NT2/D1 (cell line): ENCODE measurements around the gene ASPSCR1.

Source experiments
- DNase-seq: peaks from one replicate; pipeline ENCODE4 v3.0.0-alpha.2; 2011; ENCODE audit warnings: low read depth, low spot score
- H3K27me3 ChIP-seq: 2 replicates; pipeline ENCODE4 v1.6.0; 2011; ENCODE audit warnings: mild to moderate bottlenecking; ENCODE audit not compliant: insufficient read length, insufficient read depth
- H3K36me3 ChIP-seq: 2 replicates; pipeline ENCODE4 v1.6.1; 2011; ENCODE audit warnings: mild to moderate bottlenecking, low read length, mixed read lengths; ENCODE audit not compliant: insufficient read depth, insufficient read length
- H3K4me1 ChIP-seq: 2 replicates; pipeline ENCODE4 v1.5.1; 2011; ENCODE audit not compliant: insufficient read depth, insufficient read length
- H3K4me3 ChIP-seq: 2 replicates; pipeline ENCODE4 v1.5.1; 2011; ENCODE audit warnings: low read depth; ENCODE audit not compliant: insufficient read length
- H3K9ac ChIP-seq: 2 replicates; pipeline ENCODE4 v1.6.0; 2011; ENCODE audit warnings: low read depth; ENCODE audit not compliant: insufficient read length
- H3K9me3 ChIP-seq: 2 replicates; pipeline ENCODE4 v1.5.1; 2011; ENCODE audit warnings: mild to moderate bottlenecking, low read length; ENCODE audit not compliant: insufficient read depth
- SUZ12 ChIP-seq: IDR thresholded peaks from 2 replicates; pipeline ENCODE4 v1.6.1; 2011; ENCODE audit not compliant: insufficient read length, insufficient read depth; ENCODE audit errors: extremely low read depth
- YY1 ChIP-seq: IDR thresholded peaks from 2 replicates; pipeline ENCODE4 v1.6.1; 2011; ENCODE audit not compliant: insufficient read length, insufficient read depth
- ZNF274 ChIP-seq: IDR thresholded peaks from 2 replicates; pipeline ENCODE4 v1.6.1; 2011; ENCODE audit warnings: mild to moderate bottlenecking, low read depth, low read length

Gene ASPSCR1

GRCh38 chr17:82042649-82043048 is 65.2 kb downstream of the ASPSCR1 start:
- no peak for DNase-seq
- Histone ChIP-seq H3K4me3 (no peak overlapping the region), H3K9ac (no peak overlapping the region), H3K36me3 (peaks cover 13% of the 10 kb centered on the region), H3K27me3 (peaks cover 14% of the 10 kb centered on the region), H3K9me3 (no peaks in the 10 kb centered on the region), H3K4me1 (peaks cover 24% of the 10 kb centered on the region)
- no peak for TF ChIP-seq SUZ12
- TF ChIP-seq YY1 = no peak
- TF ChIP-seq ZNF274 = no peak

- peaks cover 14% of the 10 kb centered on the region for H3K27me3 ChIP-seq
- H3K36me3 ChIP-seq = peaks cover 22% of the 10 kb centered on the region
- TF ChIP-seq SUZ12 = no peak
- TF ChIP-seq ZNF274 = no peak
- TF ChIP-seq YY1 = no peak
- no peak overlapping the region for H3K9ac ChIP-seq
- no peaks in the 10 kb centered on the region for H3K9me3 ChIP-seq
- no peak overlapping the region for H3K4me3 ChIP-seq
- peaks cover 24% of the 10 kb centered on the region for H3K4me1 ChIP-seq
- no peak for DNase-seq
Measured at GRCh38 chr17:82043507-82043906, 66.1 kb downstream of the ASPSCR1 start.

GRCh38 chr17:82045936-82046484 is 68.6 kb downstream of the ASPSCR1 start:
- Histone ChIP-seq H3K36me3 (peaks cover 42% of the 10 kb centered on the region), H3K4me1 (peaks cover 31% of the 10 kb centered on the region), H3K9me3 (no peaks in the 10 kb centered on the region), H3K9ac (peak overlapping the region; percentile 8), H3K4me3 (no peak overlapping the region), H3K27me3 (peaks cover 6% of the 10 kb centered on the region)
- TF ChIP-seq YY1 (no peak), ZNF274 (no peak), SUZ12 (no peak)
- no peak for DNase-seq

- TF ChIP-seq ZNF274 = no peak
- no peak for TF ChIP-seq SUZ12
- TF ChIP-seq YY1 = no peak
- Histone ChIP-seq H3K36me3 (peaks cover 42% of the 10 kb centered on the region), H3K4me3 (no peak overlapping the region), H3K27me3 (peaks cover 6% of the 10 kb centered on the region), H3K4me1 (peaks cover 31% of the 10 kb centered on the region), H3K9ac (no peak overlapping the region), H3K9me3 (no peaks in the 10 kb centered on the region)
- DNase-seq = no peak
Measured at GRCh38 chr17:82046903-82047302, 69.5 kb downstream of the ASPSCR1 start.

GRCh38 chr17:82047379-82047778 is 70.0 kb downstream of the ASPSCR1 start:
- Histone ChIP-seq H3K4me3 (no peak overlapping the region), H3K4me1 (peaks cover 30% of the 10 kb centered on the region), H3K9me3 (no peaks in the 10 kb centered on the region), H3K36me3 (peaks cover 42% of the 10 kb centered on the region), H3K27me3 (peaks cover 5% of the 10 kb centered on the region), H3K9ac (peak overlapping the region; percentile 36)
- TF ChIP-seq YY1 (no peak), ZNF274 (no peak), SUZ12 (no peak)
- no peak for DNase-seq

GRCh38 chr17:82047914-82048570 is 70.6 kb downstream of the ASPSCR1 start:
- Histone ChIP-seq H3K9ac (no peak overlapping the region), H3K4me3 (no peak overlapping the region), H3K4me1 (peaks cover 24% of the 10 kb centered on the region), H3K27me3 (peaks cover 3% of the 10 kb centered on the region), H3K9me3 (no peaks in the 10 kb centered on the region), H3K36me3 (peaks cover 44% of the 10 kb centered on the region)
- no peak for TF ChIP-seq SUZ12
- no peak for TF ChIP-seq ZNF274
- TF ChIP-seq YY1 = no peak
- no peak for DNase-seq

- no peak for DNase-seq
- Histone ChIP-seq H3K36me3 (peaks cover 49% of the 10 kb centered on the region), H3K27me3 (peaks cover 3% of the 10 kb centered on the region), H3K4me3 (no peak overlapping the region), H3K4me1 (peaks cover 24% of the 10 kb centered on the region), H3K9me3 (no peaks in the 10 kb centered on the region), H3K9ac (no peak overlapping the region)
- TF ChIP-seq SUZ12 (no peak), ZNF274 (no peak), YY1 (no peak)
Measured at GRCh38 chr17:82048571-82048971, 71.1 kb downstream of the ASPSCR1 start.
